ENCODE measurements around the gene SLPI.

- TF ChIP-seq CTCF (IDR thresholded peaks at IDR 0.05), result no peak
- TF ChIP-seq POLR2A (IDR thresholded peaks at IDR 0.05), result no peak
These were observed 6.5 kb downstream of the SLPI start for GRCh38 chr20:45247865-45248264.

Measured in heart left ventricle (tissue), 13 donors.